HG02763 (cell line): ENCODE results near the gene SLC9A9.

Experiments used
- ATAC-seq: cut with Tn5 transposase; IDR thresholded peaks from one replicate; pipeline ENCODE4 v1.9.1; 2021; ENCODE audit warnings: mild to moderate bottlenecking, moderate library complexity; ENCODE audit not compliant: unreplicated experiment

The SLC9A9 gene

DNA sequence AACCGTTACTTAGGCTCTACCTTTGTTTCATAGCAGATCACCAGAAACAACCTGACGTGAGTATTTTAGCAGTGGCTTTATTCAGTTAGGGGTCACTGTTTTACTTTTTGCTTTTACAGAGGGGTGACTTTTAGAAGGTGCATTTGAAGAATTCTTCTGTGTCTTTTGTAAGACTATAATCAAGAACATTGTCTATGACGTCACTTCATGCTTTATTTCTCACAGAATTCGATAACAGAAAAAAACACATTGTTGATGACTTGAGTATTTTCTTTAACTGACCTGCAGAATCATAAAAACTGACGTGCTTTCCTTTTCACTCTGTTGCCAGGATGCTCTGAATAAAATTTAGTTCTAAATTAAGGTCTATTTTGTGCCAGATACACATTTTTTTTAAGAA is 244.5 kb downstream of the SLC9A9 start:
- ATAC-seq: no peak

DNA sequence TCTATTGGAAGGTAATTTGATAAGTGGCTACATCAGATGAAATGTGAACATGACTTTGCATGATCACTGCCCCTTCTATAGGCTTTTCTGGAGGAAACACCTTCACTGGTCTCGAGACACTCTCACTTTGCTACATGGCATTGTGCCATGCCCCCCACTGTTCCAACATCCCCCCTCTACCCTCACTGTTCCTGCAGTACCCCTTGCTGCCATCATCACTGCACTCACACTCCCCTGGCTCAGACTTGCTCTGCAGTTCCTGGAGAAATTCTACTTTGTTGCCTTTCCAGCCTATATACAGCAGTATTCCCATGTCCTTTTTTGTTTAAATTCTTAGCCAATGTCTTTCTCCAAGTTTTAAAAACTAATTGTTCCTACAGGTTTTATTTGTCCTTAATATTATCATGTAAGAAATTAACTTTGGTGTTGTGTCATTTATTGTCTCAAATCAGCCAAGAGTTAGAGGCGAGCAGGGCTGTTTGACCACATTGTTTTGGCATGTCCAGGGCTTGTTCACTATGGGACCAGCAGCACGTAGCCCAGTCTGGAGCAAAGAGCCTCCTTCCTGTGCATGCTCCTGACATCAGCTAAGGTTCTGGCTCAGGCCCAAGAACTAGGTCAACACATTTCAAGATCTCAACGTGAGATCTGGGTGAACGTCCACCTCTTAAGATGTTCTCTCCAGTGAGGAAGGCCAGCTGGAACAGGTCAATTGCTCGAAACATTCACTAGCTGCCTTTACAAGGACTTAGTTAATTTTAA is 246.4 kb downstream of the SLC9A9 start:
- ATAC-seq: no peak

DNA sequence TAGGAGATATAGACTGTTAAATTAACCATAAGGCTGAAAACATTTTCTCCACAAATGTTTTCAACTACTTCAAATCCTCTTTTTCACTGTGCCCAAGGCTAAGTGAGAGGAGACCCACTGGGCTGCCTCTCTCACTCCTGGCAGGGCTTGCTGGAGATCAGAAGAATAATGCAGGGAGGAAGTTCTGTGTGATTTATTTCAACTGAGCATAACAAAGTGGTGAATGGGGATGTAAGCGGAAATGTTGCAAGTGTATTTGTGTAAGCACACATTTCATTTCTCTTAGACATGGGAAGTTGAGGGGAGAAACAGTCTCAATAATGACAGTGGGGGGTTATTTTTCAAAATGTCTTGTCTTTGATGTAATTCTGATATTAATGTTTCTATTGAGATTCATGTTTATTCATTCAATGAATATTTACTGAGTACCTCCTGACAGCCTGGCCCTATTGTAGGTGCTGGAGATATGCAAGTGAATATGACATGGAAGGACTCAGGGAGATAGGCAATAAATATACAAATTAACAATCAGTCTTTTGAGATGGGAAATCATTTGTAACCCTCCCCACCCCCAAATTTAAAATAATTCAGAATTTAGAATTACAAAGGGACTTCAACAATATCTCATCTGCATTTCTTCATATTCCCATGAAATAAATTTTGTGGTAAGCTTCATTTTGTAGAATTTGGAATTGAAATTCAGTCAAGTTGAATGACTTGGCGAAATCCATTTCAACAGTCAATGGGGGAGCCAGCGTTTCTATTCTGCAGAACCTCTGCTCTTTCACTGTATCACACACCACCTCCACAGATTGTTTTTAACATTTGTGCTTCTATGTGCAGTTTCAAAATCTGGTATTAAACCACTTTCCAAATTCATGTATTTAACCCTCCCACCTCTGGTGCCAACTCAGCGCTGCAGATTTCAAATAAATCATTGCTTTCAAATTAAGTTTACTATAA is 247.2 kb downstream of the SLC9A9 start:
- no peak for ATAC-seq

DNA sequence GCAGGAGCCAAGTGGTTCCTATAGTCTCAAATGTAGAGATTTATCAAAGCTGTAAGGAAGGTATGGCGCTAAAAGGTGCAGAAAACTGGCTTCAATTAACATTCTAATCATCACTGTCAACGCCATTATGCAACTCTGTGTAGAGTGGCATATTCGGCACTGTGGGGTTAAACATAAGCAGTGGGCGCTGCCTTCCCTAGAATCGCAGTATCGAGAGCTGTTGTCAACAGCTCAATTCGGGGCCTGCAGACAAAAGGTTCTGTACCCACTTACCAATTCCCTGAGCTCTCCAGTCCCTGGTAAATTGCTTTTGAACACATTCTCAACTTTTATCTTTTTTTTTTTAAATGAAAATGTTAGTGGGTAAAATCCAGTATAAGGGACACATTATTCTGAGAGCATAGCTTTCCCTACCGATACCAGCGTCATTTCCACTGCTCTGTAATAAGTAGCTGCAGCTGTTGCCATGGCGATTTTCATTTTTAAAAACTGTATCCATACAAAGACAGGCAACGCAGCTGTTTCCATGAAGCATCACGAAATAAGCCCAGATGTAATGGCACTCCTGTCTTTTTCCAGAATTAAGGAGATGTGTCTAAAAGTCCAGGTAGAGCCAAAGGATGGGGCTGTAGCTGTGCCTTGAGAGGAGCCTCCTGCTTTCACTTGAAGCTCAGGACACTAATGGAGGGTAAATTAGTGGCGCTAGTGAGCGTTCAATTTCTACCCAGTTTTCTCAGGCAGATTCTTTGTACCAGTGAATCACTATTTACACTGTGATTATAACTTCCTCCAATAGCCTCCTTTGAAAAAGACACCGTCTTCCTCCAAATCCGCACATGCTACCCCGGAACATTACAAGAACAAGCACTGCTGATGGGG is 250.3 kb downstream of the SLC9A9 start:
- no peak for ATAC-seq

DNA sequence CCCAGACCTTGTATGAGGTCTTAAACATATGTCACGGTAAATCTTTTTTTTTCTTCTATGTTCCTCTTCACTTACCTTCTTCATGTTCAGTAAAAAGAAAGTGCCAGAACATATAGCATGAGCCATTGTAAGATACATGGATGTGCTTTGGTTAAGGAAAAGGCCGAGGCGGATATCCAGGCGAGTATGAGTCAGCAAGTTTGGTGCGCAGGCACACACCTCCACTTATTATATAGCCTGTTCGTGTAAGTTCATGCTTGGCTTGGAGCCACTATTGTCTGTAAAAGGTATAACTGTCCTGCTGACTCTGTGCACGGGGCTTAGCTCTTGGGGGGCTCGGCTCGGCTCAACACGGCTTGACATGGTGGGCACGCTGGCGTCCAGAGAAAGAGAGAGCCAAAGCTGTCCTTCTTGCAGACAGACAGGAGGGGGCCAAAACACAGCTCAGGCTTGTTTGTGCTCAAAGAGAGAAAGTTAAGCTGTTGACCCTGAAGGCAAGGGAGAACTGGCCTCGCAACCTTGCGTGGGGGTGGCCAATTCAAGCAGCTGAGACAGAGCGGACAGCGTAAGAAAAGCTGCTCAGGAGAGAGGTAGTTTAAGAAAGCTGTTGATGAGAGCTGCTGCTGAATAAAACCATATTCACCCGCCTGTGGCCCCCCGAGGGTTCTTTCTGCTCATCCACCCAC is 251.2 kb downstream of the SLC9A9 start:
- no peak for ATAC-seq

DNA sequence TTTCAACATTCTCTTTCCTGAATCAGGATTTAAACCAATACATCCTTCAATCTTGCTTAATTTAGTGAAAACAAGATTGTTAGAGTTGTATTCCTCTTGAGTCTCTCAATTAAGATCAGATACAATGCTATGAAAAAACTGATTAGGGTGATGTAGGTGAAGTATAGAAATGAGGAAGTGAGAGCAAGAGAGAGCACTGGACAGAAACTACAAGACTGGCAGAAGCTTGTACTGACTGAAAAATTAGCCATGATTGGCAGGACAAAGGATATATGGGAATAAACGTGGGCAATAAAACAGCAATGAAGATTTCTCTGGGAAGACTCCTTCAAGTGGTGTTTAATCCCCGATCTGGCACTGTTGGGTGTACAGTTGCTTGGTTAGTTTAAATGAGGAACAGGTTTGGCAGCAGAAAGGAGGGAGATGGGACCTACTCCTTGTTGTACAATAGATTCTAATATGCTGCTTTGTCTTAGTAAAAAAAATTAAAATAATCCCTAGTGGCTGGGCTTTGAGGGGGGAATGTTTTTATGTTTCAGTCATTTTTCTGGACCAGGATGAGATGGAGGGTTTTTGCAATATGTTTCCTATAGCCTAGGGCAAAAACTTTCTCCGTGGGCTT is 252.7 kb downstream of the SLC9A9 start:
- peak; percentile 94 for ATAC-seq

DNA sequence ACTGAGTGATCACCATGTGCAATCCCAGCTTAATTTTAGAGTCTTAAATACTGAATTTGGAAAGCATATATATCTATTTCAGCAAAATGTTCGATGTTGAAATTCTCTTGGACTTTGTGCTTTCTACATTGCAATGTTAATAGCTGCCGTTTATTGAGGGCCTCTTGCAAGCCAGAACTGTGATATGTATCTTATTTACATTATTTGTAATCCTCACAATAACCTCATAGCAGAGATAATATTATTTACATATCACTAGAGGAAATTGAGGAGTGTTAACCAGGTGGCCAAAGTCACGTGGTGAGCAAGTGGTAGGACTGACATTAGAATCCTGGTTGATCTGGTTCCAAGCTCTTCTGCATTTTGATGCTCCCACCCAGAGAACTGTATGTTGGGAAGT is 254.1 kb downstream of the SLC9A9 start:
- ATAC-seq: no peak

DNA sequence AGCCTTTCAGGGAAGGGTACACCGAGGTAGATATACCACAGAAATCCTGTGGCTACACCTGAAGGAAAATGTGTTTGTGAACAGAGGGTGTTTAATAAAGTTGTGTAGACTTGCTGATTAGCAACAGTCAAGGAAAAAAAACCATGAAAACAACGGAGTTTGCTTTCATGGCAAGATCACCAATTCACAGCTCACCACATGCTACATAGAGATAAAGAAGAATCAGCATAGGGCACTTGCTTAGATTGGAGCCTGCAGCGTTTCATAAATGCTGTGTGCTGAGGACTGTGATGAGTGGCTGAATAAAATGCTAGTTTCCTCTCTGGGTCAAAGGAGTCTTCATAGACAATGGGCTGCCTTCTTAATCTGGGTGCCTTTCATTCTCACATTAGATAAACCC is 257.6 kb downstream of the SLC9A9 start:
- no peak for ATAC-seq

DNA sequence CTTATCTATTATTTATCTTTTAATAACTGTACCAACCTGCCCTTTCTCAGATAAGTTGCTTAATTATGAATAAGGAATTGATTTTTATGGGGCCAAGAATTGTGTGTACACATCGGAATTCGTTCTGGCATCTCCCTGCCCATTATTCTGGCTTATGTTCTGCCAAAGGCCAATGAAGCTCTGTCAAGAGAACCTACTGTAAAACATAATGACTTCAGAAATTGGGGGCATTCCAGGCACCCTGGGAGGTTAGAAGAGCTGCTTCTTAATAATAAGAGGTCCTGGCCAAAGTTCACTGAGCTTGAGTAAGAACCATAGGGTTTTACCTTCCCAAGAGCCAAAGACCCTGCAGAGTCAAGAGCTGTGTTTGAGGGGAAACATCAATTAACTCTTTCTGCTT is 261.7 kb downstream of the SLC9A9 start:
- no peak for ATAC-seq

DNA sequence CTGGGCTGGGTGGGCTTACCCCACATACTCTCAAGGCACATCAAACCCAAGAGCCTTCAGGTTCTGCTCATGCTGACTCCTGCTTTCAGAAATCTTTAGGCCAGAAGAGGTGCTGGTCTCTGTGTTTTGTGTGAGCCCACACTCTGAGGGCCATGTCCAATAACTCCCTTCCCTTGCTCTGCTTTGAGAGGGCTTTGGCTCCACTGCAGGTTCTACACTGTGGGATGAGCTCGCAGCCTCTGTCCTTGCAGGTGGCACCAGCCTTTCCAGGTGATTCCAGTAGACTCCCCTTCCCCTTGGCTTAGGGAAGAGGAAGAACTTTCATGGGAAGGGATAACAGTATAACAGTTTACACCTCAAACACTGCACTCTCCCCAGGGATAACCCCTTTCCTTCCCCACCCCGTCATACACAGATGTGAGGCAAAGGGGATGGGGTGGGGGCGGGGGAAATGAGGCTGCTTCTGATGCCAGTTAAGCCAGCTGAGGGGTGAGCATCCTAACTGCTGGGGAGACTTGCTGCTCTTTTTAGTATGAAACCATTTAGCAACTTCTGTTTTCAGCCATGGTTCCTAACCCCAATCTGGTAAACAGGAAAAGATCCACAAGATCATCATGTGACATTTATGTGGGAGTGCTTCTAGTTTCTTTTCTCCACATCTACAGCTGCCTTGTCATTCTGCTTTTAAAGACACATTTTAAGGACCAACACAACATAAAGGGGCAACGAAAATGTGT is 262.4 kb downstream of the SLC9A9 start:
- ATAC-seq: peak; percentile 43

DNA sequence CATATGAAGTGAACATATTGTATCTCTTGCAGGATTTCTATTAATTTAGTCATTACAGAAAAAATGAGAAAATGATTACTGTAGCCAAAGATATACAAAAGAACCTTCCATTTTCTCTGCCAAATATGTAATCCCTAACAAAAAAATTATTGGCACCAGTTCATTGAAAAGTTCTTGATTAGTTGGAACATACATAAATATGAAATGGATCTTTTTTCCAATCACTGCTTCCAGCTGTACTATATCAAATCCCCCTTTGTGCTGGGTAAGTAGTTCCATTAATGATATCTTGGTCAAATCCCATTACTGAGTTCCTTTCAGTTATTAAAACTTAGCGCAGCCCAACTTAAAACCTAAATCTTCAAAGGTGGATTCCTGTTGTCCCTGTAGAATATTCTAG is 263.8 kb downstream of the SLC9A9 start:
- ATAC-seq: no peak

DNA sequence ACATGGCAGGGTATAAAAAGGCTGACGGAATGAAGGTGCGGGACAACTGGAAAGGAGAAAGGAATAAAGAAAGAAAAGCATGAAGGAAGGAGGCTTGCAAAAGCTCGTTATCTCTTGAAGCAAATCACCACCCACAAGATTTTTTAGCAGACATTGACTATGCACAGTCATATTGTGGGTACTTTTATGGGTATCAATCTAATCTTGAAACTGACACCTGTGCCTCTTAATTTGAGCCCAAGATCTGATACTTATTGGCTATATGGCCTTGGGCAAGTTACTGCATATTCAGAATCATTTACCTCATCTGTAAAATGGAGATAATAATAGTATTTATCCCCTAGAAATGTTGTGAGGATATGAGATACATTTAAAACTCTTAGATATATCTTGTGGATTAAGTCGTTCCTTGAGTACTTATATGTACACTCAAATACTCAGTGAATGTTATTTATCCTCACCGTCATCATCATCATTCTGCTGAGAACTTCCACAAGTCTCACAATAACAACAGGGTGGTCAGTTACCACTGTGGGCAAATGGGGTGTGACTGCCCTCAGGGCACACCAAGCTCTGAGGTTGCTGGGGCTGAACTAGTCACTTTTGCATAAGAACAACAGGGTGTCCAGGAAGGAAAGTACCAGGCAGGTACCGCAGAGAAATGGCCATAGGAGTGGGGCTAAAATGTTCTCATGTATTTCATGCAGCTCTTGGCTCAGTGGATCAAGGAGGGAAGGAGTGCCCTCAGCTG is 266.1 kb downstream of the SLC9A9 start:
- ATAC-seq: no peak

DNA sequence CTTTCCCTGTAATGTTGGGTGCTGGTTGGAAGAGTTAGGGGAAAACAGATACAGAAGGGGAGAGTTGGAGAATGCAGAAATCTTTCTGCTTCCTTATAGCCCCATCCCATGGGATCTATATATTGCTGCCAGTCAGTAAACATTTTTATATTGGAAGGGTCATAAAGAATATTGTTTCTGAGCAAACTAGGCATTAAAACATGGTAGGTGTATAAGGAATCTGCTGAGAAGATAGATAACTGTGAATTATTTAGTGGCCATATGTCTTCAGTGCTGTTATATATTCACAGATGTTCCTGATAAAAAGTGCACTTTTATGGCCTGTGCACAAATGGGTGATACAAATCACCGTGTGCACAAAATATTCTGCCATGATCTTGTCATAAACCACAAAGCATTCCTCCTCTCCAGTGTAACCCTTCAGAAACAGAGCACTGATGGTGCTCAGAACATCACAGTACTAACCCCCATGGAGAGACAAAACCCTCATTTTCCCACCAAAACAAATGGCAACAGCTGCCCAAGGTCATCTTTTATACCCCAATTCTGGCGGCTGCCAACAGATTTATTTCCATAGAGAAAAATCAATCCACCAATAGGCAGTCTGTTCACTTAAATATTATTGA is 269.3 kb downstream of the SLC9A9 start:
- ATAC-seq: no peak

DNA sequence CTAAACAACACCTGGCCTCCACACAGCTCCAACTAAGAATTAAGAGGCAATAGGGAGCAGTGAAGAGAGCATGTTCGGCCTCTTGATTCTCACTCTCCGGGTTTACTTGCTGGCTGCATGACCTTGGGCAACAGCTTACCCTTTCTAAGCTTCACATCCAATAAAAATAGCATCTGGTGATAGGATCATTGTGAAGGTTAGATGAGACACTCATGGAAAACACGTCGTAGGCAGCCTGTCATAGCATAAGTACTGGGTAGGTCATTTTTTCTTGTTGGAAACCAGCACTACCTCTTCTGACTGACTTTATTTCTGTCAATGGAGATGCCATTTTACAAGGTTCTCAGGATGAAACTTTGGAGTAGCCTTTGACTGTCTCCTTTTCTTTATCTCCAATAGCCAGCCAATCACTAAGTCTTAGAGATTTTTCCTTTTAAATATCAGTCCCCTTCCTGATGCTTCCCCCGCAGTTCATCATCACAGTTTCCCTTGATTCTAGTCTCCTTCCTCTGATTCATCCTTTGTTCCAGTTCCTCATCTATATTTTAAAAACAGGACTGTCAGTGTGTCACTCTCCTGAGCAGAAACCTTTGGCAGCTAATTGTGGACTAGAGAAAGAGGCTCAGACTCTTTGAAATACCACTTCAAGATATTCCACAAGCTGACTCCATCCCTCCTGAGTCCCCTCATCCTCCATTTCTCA is 271.5 kb downstream of the SLC9A9 start:
- no peak for ATAC-seq

DNA sequence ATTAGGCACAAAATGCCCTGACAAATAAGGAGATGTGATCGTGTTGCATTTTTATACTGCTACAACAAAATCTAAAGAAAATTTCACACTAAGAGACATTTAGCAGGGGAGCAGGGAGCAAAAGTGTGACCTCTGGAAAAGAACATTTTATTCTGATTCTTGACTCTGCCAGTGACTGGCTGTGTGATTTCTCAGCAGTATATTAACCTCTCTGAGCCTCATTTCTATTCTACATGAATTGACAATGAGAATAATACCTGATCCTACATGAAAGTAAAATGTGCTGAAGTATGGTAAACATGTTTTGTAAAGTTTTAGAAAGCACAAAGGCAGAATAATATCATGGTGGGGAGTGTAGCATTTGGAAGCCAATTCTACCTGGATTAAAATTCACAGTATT is 273.3 kb downstream of the SLC9A9 start:
- ATAC-seq: no peak

DNA sequence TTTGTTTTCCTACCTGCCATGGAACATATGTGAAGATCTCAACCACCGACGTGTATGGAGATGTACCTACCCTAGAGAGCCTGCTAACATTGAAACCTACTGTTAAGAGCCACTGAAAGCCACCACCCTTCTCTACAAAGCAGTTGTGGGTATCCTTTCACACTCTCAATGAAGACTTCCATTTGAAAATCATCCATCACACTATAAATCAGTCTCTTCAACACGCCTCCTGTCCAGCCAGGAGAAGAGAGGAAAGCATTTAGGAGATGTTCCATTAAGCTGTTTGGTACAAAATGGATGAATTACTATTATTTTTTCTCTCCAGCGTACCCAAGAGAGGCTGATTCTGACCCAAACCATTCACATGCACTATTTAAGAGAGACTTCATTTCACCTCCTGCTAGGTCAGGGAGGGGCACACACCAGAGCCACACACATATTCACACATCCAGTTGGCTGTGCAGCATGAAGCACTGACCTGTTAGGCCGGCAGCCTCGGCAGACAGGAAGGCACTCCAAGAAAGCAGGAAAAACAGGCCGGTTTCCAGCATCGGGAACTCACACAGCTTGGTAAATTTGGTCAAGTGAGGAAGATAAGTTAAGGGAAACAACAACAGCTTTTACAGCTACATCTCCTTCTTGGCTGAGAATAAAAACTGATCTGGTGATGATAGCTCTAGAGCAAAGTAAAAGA is 274.5 kb downstream of the SLC9A9 start:
- no peak for ATAC-seq

DNA sequence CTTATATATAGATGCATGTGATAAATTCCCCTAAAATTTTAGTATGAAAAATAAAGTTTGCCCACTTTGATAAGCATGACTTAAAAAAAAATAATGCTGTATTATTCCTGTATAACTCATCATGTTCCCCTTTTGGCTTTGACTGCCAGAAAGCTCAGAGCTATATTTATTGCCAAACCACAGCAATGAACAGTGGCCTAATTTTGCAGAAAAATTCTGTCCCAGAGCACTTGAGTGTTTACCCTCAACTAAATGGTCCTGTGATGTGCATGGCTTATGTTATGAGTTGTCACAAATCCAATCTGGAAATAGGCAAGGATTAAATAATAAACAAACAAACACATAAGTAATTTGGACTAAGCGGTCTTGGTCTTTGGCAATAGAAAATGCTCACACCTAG is 276.7 kb downstream of the SLC9A9 start:
- no peak for ATAC-seq
